Measurements from ENCODE around the gene SKIDA1. TPM values are rescaled to one million over a fixed set of nuclear protein-coding genes. Genes with fewer than 3 reads are reported as not detected.
"Not testable (repeated sequence)": the region's sequence is repeated elsewhere in the genome, so short reads cannot be mapped to it uniquely, and the experiment has no call there.

The SKIDA1 gene
- total and polyA plus RNA-seq, 2 donors from 2014 or later = 0.71 to 2.9 TPM

DNA sequence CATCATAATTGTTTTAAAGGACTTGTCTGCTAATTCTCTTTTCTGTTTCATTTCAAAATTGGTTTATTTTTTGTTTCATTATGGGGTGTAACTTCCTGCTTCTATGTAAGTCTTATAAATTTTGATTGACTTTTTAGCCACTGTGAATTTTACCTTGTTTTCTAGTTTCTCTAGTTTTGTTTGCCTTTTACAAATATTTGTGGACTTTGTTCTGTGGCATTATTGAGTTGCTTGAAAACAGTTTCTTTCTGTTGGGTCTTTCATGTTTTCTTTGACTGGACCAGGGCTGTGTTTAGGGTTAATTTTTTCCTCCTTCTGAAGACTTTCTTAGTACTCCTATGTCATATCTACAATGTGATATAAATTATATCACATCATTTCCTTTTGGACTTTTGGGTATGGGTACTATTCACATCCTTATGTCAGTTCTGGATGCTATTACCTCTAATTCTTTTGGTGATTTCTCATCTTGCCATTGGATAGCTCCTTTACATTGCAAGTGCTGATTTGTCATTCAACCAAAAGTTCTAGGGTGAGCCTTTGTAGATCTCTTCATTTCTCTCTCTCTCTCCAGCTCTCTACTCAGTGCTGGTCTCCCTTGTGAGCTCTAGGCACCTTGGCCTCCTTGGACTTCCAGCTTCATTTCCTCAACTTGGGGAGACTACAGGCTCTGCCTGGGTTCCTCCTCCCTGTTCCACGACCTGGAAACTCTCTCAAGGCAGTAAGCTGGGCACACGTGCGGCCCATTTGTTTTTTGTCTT is 45.5 kb upstream of the SKIDA1 start:
- FAIRE-seq (no peak), DNase-seq (no peak)
- Histone ChIP-seq H3K9ac (ENCODE audit: low read length in 3 of 3) (no peak overlapping the region), H3K9me3 (ENCODE audit: control insufficient read depth in 2 of 3, insufficient read depth in 1 of 3, low read length in 3 of 3) (no peaks in the 10 kb centered on the region), H3K4me3 (ENCODE audit: low read length in 3 of 3) (no peak overlapping the region), H3K36me3 (ENCODE audit: control insufficient read depth in 2 of 3, insufficient read depth in 3 of 3, low read length in 3 of 3) (peaks cover 0 to 4% (median 0%) of the 10 kb centered on the region in 3 donors), H3K27ac (ENCODE audit: low read depth in 2 of 2, low read length in 2 of 2) (no peak overlapping the region), H3K4me1 (ENCODE audit: control insufficient read depth in 2 of 3, insufficient read depth in 2 of 3, low read depth in 1 of 3, low read length in 3 of 3) (no peaks in the 10 kb centered on the region), H3K27me3 (ENCODE audit: control insufficient read depth, insufficient read depth, low read length) (no peaks in the 10 kb centered on the region)
- intact Hi-C loops (cut with DNase I) = no loop called here
- TF ChIP-seq, protein P1, sequence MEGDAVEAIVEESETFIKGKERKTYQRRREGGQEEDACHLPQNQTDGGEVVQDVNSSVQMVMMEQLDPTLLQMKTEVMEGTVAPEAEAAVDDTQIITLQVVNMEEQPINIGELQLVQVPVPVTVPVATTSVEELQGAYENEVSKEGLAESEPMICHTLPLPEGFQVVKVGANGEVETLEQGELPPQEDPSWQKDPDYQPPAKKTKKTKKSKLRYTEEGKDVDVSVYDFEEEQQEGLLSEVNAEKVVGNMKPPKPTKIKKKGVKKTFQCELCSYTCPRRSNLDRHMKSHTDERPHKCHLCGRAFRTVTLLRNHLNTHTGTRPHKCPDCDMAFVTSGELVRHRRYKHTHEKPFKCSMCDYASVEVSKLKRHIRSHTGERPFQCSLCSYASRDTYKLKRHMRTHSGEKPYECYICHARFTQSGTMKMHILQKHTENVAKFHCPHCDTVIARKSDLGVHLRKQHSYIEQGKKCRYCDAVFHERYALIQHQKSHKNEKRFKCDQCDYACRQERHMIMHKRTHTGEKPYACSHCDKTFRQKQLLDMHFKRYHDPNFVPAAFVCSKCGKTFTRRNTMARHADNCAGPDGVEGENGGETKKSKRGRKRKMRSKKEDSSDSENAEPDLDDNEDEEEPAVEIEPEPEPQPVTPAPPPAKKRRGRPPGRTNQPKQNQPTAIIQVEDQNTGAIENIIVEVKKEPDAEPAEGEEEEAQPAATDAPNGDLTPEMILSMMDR (IDR thresholded peaks at IDR 0.05; ENCODE audit: borderline replicate concordance, extremely low read depth, insufficient read depth) = no peak

DNA sequence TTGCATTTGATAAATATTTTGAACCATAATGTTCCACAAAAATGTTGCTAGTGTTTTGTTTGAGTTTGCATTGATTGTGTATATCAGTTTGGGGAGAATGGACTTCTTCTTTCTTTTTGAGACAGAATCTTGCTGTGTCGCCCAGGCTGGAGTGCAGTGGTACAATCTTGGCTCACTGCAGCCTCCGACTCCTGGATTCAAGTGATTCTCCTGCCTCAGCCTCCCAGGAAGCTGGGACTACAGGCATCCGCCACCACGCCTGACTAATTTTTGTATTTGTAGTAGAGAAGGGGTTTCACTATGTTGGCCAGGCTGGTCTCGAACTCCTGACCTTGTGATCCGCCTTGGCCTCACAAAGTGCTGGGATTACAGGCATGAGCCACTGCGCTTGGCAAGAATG is 33.5 kb upstream of the SKIDA1 start:
- DNase-seq; H3K4me1 ChIP-seq (ENCODE audit: control insufficient read depth in 2 of 3, insufficient read depth in 2 of 3, low read depth in 1 of 3, low read length in 3 of 3); H3K4me3 ChIP-seq (ENCODE audit: low read length in 3 of 3); H3K27ac ChIP-seq (ENCODE audit: low read depth in 2 of 2, low read length in 2 of 2); H3K27me3 ChIP-seq (ENCODE audit: control insufficient read depth, insufficient read depth, low read length); H3K9ac ChIP-seq (ENCODE audit: low read length in 3 of 3); FAIRE-seq; H3K9me3 ChIP-seq (ENCODE audit: control insufficient read depth in 2 of 3, insufficient read depth in 1 of 3, low read length in 3 of 3); intact Hi-C loops (cut with DNase I): not testable (repeated sequence)
- peaks cover 2 to 19% (median 4%) of the 10 kb centered on the region in 3 donors for H3K36me3 ChIP-seq (ENCODE audit: control insufficient read depth in 2 of 3, insufficient read depth in 3 of 3, low read length in 3 of 3)

DNA sequence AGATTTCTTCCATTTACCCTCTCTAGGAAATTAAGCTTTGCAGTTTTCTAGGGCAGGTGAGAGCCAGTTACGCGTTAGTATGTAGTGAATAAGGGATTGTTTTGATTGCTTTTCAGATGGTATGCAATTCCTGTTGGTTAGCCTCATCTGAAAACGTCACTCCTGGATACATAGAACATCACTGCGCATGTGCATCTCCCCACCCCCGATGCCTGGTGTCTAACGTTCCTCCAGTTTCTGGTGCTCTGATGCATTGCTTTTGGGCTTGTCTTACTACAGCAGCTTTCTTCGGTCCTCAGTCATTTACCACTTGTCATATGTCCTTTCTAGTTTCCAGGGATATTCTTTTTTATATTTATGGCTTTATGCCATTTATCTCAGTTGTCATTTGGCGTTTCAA is 31.0 kb upstream of the SKIDA1 start:
- DNase-seq (no peak), FAIRE-seq (no peak)
- no peak overlapping the region for H3K4me3 ChIP-seq (ENCODE audit: low read length in 3 of 3)
- intact Hi-C loops (cut with DNase I) = no loop called here
- peaks cover 4 to 19% (median 4%) of the 10 kb centered on the region in 3 donors for H3K36me3 ChIP-seq (ENCODE audit: control insufficient read depth in 2 of 3, insufficient read depth in 3 of 3, low read length in 3 of 3)
- peaks cover 0 to under 1% (median 0%) of the 10 kb centered on the region in 3 donors for H3K4me1 ChIP-seq (ENCODE audit: control insufficient read depth in 2 of 3, insufficient read depth in 2 of 3, low read depth in 1 of 3, low read length in 3 of 3)
- no peak overlapping the region for H3K27ac ChIP-seq (ENCODE audit: low read depth in 2 of 2, low read length in 2 of 2)
- H3K9ac ChIP-seq (ENCODE audit: low read length in 3 of 3) = no peak overlapping the region
- no peaks in the 10 kb centered on the region for H3K9me3 ChIP-seq (ENCODE audit: control insufficient read depth in 2 of 3, insufficient read depth in 1 of 3, low read length in 3 of 3)
- H3K27me3 ChIP-seq (ENCODE audit: control insufficient read depth, insufficient read depth, low read length) = no peaks in the 10 kb centered on the region
- TF ChIP-seq, protein P1 (IDR thresholded peaks at IDR 0.05; ENCODE audit: borderline replicate concordance, extremely low read depth, insufficient read depth) = no peak

DNA sequence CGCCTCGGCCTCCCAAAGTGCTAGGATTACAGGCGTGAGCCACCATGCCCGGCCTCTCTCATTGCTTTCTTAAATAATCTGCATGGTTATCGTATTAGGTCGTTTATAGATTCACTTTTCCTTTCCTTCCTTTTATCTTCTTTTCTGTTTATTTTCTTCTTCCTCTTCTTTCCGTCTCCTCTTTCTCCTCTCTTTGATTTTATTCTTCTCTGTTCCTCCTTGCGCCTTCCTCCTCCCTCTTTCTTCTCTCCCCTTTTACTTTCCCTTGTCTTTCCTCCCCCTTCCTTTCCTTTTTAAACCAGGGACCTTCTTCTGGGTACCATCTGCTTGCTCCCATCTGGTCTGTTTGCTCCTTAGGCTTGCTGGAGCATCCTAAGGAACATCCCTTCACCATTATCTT is 27.2 kb upstream of the SKIDA1 start:
- intact Hi-C loops (cut with DNase I) = no loop called here
- peaks cover 2 to 8% (median 6%) of the 10 kb centered on the region in 3 donors for H3K36me3 ChIP-seq (ENCODE audit: control insufficient read depth in 2 of 3, insufficient read depth in 3 of 3, low read length in 3 of 3)
- no peak for FAIRE-seq

More for the DNA sequence above, 27.2 kb upstream of the SKIDA1 start:
- H3K9ac ChIP-seq (ENCODE audit: low read length in 3 of 3) = no peak overlapping the region
- H3K4me1 ChIP-seq (ENCODE audit: control insufficient read depth in 2 of 3, insufficient read depth in 2 of 3, low read depth in 1 of 3, low read length in 3 of 3) = peaks cover 0 to 7% (median 0%) of the 10 kb centered on the region in 3 donors
- TF ChIP-seq, protein P1 (IDR thresholded peaks at IDR 0.05; ENCODE audit: borderline replicate concordance, extremely low read depth, insufficient read depth) = no peak
- no peak overlapping the region for H3K27ac ChIP-seq (ENCODE audit: low read depth in 2 of 2, low read length in 2 of 2)
- H3K27me3 ChIP-seq (ENCODE audit: control insufficient read depth, insufficient read depth, low read length) = no peaks in the 10 kb centered on the region
- DNase-seq = no peak
- no peaks in the 10 kb centered on the region for H3K9me3 ChIP-seq (ENCODE audit: control insufficient read depth in 2 of 3, insufficient read depth in 1 of 3, low read length in 3 of 3)
- no peak overlapping the region for H3K4me3 ChIP-seq (ENCODE audit: low read length in 3 of 3)

Measured in kidney (tissue), 14 donors.